GM18517 (cell line): ENCODE measurements around the gene SAP30L.

Experiments
- ATAC-seq: cut with Tn5 transposase; IDR thresholded peaks from one replicate; pipeline ENCODE4 v1.9.1; 2021; ENCODE audit warnings: mild to moderate bottlenecking, moderate library complexity; ENCODE audit not compliant: unreplicated experiment

SAP30L gene

DNA sequence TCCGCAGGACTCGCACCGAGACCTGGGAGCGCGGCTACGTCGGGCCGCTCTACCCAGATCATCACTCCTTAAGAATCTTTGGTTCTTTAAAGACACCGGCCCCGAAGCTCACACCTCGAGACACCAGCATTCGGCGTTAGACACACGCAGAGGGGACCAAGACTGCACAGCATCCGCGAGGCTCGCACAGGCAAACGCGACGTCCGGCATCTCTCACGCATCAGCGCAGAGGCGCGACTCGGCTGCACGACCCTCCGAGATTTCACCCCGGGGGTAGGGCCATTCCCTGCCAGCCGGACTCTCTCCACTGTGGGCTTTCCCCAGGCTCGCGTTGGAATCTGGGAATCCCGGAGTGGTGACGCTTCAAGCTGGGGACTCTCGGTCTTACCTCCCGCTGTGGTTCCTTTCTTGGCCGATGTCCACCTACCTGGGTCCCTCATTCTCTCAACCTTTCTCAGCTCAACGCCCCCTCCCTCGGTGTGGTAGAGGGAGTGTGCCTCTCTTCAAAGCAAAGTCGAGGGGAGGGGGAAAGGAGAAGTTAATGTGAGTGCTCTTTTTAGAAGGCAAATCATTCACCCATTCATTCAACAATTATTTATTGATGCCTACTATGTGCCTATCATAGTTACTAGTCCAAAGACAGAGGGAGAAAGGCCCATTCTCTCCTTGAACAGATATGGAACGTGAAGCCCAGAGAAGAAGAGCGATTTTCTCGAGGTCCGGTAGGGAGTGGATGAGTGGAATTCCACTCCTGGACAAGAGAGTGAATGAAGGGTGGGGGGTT is 33.6 kb downstream of the SAP30L start:
- ATAC-seq, result no peak

DNA sequence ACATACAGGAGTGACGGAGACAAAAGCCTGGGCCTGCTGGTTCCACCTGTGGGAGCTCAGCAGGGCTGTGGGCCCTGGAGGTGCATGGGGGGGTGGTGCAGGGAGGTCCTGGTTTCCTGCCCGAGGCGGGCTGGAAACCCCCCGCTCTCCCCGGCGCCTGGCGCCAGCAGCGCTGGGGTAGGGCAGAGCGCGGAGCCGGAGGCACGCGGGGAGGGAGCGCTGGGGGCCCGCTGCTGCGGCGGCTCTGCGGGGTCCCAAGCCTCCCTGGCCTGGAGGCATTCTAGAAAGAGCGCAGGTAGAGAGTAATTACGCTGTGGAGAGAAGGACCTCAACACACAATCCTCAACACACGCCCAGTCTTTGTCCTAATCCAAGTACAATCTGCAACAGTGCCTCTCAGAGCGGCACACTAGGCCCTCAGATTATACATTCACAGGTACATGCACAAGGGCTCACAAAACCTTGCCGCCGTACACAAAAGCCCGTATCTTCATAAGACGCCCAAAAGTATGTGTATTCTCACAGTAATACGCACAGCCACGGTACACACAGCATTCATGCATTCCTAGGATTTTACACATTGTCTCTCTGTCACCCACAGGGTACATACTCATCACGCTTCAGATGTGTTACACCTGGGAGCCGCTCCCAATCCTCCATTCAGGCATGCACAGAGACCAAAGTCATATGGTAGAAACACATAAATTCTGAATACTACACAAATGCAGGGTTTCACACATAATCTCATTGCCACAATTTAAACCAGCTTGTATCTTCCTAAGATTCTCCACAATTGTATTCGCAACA is 34.4 kb downstream of the SAP30L start:
- no peak for ATAC-seq

DNA sequence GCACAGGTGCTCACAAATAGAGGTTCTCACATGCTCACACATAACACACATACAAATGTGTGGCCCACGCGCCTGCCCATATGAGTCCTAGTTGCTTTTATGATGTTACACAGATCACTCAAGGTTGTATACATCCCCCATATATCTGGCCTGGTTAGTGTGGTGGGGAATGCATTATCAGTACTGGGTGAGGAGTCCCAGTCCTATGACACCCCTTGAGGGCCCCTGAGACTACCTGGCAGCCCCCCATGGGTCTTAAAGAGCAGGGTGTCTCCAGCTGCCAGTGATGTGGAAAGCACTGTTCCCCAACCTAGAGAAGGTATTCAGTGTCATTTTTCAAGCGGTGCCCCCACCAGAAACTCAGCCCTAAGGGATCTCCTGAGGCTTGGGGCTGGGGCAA is 35.0 kb downstream of the SAP30L start:
- no peak for ATAC-seq

DNA sequence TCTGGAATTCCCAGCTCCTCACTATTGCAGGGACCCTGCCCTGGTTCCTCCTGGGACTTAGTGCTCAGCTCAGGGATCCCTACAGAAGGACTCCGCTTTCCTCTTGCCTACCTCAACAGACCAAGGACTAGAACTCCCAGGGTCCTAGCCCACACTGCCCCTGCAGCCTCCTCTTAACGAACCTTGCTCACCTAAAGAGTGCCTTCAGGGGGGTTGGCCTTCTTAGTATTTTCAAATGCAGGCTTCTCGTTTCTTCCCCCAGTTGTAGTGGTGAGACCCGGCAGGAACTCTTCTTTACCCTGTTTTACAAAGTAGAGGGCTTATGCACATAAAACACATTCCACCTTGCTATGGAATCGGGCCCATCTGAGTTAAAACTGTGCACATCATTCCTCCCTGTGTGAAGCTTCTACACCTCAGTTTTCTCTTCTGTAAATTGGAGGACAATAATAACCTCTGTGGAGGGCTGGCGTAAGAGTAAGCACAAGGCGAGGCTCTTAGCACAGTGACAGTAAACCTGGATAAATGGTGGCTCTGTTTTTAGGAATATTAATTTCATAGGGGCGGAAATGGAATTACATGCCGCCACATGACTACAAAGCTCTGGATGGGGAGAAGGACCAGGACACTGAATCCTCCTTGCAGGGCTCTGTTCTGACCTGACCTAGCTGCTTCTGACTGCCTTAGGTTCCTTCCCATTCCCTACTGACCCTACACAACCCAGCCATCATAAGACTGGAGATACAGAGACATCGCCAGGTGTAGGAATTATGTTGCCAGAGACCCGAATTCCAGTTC is 36.0 kb downstream of the SAP30L start:
- ATAC-seq, result no peak

DNA sequence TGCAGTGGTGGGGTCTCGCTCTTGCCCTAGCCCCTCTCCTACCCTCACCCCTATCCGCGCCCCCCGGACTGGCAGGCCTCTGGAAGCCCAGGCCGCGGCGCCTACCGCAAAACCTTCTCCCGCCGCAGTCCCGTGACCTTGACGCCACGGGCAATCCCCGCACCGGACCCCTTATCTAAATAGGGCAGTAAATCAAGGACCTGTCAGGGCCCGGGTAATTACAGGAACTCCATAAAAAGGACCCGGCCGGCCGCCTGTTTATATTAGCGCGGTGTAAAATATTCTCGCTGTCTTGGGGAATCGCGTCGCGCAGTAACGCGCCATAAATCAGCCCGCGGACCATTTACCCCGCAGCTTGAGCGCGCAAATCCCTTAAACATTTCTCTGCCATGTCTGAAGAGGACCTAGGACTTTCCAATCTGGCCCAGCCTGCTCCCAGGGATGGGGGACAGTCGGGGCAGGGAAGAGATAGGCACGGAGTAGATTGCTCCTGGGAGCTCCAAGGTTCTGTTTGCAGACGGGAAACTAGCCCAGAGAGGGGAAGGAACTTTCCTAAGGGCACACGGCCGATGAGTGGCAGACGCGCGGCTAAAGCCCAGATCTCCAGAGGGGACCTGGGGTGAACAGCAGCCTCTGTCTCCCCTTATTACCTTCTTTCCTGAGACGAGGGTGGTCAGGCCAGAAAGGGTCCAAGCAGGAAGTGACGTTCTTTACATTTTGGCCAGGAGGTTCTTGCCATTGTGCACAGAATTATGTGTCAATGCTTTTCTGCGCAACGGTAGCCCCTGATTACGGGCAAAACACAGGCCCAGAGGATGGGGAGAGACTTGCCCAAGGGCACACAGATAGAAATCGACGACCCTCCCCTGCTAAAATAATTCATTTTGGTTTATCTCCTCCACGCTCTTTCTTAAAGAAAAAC is 37.0 kb downstream of the SAP30L start:
- ATAC-seq, result no peak

GRCh38 chr5:154483654-154484392 is 38.0 kb downstream of the SAP30L start:
- no peak for ATAC-seq

GRCh38 chr5:154484393-154485095 is 38.7 kb downstream of the SAP30L start:
- no peak for ATAC-seq

DNA sequence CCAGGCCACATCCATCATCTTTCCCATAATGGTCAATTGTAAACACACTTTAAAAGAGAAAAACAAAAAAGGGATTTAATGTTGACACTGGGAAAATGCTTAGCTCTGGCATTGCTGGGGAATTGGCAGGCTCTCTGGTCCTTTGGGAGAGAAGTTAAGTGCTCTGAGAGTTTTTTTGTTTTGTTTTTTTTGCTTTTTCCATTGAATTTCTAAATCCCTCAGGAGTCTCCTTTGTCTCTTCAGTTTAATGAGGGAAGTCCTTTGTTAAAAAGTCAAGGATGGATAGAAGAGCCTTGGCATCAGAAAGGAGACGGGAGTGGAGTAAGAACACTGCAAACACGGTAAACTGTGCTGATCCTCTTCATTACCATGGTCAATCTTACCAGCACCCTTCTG is 39.3 kb downstream of the SAP30L start:
- ATAC-seq, result no peak

GRCh38 chr5:154485850-154486426 is 40.1 kb downstream of the SAP30L start:
- no peak for ATAC-seq

DNA sequence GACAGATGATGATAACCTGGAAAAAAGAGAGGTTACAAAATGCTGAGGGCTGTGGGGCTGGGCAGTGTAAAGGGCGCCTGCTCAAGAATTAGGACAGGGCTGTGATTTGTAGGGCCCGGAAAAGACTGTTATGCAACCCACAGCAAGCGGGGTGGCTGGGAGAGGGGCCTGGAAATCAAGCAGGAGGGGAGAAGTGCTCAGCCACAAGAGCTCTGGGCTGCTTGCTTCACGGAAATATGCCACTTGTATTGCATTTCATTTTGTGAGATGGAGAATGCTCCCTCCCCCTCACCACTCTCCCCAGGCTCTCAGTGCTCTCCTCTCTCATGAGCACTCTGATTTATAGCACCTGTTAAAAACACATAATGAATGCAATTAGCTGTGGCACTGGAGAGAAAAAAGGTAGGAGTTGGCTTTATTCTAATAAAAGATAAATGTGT is 40.6 kb downstream of the SAP30L start:
- no peak for ATAC-seq

- ATAC-seq, result peak; percentile 94
These were observed 41.7 kb downstream of the SAP30L start for GRCh38 chr5:154487541-154487940.

DNA sequence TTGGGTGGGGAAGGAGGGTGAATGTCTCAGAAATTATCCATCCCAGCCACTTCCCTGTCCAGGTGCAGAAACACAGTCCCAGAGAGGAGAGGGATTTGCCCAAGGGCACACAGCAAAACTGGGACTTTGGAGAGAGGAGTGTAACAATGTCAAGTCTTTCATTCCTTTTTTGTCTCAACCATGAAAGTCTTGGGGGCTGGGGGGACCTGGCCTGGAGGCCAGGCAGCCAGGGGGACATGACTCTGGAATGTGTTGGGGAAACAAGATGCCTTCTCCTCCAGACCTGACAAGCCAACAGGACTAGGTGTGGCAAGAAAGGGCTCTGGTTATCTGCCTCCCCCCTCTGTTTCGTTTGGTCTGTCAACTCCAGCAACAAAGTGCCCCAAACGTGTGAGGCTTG is 46.1 kb downstream of the SAP30L start:
- ATAC-seq, result no peak

DNA sequence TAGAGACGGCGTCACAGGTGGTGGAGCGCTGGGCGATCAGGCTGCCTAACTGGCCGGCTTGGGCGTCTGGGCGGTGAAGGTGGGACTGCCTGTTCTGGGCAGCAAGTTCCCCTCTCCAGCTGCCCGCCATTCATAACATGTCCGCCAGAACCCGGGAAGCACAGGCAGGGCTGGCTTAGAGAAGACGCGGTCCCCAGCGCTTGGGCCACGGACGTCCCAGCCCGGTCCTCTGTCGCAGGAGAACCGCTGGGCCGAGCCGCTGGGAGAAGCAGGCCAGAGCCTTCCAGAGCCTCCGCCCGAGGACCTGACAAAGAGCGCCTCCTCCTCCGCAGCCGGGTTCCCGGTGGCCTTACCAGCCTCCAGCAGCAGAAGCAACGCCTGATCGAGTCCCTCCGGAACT is 47.5 kb downstream of the SAP30L start:
- ATAC-seq, result no peak

DNA sequence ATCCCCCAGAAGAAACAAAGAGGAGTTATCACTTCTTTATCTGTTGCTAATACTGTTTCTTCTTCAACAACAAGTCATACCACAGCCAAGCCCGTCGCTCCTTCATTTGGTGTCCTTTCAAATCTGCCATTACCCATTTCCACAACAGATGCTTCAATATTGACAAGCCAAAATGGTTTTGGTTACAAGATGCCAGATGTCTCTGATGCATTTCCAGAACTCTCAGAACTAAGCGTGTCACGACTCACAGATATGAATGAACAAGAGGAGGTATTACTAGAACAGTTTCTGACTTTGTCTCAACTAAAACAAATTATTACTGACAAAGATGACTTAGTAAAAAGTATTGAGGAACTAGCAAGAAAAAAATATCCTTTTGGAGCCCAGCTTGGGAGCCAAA is 48.2 kb downstream of the SAP30L start:
- ATAC-seq, result no peak

DNA sequence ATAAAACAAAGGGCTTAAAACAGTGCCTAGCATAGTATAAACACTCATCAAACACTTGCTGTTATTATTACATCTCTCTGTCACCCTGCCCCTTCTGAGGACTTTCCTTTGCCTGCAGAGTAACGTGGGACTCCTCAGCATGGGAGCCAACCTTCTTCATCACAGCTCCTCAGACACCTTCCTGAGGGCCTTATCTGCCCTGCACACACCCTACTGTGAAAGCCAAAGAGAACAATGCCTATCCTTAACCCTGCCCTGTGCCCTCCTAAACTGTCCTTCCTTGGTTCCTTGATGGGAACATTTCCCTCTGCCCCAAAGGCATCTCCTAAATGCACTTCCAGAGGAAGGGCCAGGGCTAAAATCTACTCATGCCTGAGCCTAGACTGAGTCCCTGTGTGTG is 52.8 kb downstream of the SAP30L start:
- ATAC-seq, result no peak

DNA sequence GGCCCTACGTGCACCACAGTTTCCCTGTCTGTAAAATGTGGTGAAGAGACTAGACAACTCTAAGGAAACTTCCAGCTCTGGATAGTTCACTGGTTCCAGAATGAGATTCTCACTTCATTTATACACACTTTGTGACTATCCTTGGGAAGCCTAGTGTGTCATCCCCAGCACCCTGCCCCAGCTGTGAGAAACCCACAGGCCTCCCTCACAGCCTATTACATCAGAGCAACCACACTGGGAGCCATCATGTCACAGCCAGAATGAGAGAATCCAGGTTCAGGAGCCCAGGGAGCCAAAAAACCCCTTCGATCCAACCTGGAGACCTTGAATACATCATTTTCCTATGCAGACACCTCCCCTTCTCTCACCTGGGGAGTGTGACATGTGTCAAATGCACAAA is 53.2 kb downstream of the SAP30L start:
- no peak for ATAC-seq

- ATAC-seq, result no peak
These were observed 55.8 kb downstream of the SAP30L start for GRCh38 chr5:154501566-154501965.

DNA sequence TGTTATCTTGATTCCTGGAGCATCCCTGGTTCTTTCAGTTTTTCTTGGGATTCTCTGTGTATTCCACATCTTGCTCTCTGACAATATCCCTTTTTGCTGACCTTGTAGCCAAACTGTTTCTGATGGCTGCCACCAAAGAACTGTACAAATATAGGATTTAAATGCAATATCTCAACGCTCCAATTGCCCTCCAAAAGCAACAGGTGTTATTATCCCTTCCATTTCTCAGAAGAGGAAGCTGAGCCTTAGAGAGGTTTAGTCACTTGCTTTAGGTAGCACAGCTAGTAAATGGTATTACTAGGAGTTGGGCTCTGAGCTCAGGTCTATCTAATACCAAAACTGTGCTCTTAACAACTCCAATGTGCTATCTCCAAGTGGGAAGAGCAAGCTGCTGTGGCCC is 56.4 kb downstream of the SAP30L start:
- no peak for ATAC-seq

DNA sequence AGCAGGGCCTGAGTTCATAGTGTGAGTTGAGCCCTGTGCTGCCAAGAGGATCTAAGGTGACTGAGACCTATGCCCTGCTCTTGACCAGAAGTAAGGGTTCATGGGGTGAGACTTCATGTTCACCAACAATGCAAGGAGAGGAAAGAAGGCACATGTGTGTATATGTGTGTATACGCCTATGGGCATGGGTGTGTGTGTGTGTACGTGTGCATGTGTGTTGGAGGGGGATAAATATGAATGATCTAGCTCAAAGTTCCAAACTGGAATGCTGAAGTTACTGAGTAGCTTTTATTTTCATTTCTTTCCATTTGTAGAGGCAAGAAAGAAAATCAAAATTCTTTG is 57.9 kb downstream of the SAP30L start:
- no peak for ATAC-seq
